Measurements from ENCODE around the gene SORCS3.

The SORCS3 gene

DNA sequence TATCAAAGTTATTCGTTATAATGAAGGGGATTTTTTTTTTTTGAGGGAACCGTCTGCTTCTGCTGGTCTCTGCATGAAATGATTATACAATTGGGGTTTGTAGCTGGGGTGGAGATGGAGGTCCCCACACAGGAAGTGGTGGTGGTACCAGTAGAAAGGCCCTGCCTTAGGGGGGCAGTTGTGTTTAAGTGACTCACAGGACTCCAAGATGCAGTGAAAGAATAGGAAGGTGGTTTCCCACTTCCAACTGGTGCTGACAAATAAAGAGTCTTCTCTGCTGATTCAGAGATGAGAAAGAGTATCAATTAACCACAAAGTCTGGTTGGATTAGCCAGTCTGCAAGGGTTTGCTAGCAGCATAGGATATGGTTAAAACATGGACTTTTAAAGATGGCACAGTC is 376.0 kb downstream of the SORCS3 start:
- in situ Hi-C loops (cut with MboI; ENCODE audit: low pct_unique_long_range_greater_than_20kb, low sequenced_read_pairs, unreplicated experiment), result no loop called here
- TF ChIP-seq, protein P1, sequence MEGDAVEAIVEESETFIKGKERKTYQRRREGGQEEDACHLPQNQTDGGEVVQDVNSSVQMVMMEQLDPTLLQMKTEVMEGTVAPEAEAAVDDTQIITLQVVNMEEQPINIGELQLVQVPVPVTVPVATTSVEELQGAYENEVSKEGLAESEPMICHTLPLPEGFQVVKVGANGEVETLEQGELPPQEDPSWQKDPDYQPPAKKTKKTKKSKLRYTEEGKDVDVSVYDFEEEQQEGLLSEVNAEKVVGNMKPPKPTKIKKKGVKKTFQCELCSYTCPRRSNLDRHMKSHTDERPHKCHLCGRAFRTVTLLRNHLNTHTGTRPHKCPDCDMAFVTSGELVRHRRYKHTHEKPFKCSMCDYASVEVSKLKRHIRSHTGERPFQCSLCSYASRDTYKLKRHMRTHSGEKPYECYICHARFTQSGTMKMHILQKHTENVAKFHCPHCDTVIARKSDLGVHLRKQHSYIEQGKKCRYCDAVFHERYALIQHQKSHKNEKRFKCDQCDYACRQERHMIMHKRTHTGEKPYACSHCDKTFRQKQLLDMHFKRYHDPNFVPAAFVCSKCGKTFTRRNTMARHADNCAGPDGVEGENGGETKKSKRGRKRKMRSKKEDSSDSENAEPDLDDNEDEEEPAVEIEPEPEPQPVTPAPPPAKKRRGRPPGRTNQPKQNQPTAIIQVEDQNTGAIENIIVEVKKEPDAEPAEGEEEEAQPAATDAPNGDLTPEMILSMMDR (IDR thresholded peaks at IDR 0.05; ENCODE audit: extremely low read depth, insufficient read depth, missing control alignments), result no peak

DNA sequence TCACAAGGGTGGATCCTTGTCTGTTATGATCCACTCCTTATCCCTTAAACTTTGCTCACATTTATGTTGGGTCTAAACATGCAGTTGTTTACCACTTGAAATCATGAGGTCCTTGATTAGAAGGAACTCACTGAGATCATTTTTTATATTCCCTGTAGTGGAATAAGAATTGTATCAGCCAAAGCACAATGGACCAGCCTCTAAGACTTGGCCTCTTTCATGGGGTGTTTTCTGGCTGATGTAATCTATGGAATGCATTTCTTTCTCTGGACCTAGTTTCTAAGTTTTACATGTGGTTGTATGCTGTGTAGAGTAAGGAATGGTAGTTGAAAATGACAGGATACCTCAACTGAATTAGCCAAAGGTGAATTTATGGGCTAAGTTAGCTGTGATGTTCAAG is 376.6 kb downstream of the SORCS3 start:
- TF ChIP-seq, protein P1 (IDR thresholded peaks at IDR 0.05; ENCODE audit: extremely low read depth, insufficient read depth, missing control alignments), result no peak
- in situ Hi-C loops (cut with MboI; ENCODE audit: low pct_unique_long_range_greater_than_20kb, low sequenced_read_pairs, unreplicated experiment), result no loop called here
- DNase-seq (ENCODE audit: low spot score), result no peak

More for the DNA sequence above, 376.0 kb downstream of the SORCS3 start:
- DNase-seq (ENCODE audit: low spot score), result no peak

DNA sequence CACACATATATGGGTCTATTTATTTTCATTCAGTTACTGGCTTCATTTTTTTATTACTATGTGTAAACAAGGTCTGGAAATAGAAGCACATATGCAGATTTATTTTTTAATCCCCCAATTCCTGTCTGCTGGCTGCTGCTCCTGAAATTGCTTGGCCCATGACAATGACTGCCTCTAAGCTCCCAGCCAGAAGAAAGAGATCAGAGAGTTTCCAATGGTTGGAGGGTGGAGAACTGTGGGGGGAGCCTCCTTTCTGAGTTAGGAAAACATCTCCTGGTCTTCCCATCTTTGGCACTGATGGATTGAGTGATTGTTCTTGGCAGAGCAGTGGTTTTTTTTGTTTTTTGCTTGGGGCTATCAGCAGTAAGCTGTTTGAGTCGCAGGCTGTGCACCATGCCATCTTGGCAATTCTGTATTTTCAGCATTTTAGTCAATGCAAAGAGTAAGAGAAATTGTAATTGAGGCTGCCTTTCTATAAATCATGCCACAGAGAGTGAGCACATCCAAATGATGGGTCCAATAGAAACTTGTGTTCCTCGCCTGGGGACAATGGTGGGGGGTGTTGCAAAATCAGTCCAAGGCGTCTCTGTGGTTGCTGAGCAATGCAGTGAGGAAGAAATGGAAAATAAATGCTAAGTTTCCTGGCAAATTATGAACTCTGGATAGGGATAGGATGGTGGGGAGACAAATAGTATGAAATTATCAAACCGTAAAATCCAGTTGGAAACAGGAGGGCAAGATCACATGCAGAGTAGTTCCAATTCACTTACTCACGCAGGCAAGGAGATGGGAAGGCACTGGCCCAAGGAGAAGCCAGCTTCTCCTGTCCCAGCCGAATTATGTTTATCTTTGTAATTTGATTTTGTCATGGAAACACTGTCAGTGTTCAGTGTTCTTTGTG is 382.4 kb downstream of the SORCS3 start:
- in situ Hi-C loops (cut with MboI; ENCODE audit: low pct_unique_long_range_greater_than_20kb, low sequenced_read_pairs, unreplicated experiment), result no loop called here

DNA sequence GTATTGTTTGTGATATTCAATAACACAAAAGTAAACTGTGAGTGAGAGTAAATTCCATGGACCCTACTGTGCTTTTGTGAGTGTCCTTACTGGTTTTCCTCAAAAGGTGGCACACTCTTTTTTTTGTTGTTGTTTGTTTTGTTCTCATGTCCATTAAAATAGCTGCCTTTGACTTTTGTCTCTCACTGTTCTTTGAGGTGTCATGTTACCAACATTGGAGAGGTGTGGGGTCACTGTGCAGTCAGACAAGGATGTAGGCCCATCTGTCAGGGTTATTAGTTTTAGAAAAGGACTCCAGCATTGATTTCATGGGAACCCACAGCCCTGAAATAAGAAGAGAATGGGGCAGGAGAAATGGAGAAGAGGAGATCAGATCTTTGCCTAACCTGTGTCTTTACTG is 383.1 kb downstream of the SORCS3 start:
- DNase-seq (ENCODE audit: low spot score), result no peak
- TF ChIP-seq, protein P1 (IDR thresholded peaks at IDR 0.05; ENCODE audit: extremely low read depth, insufficient read depth, missing control alignments), result no peak
- in situ Hi-C loops (cut with MboI; ENCODE audit: low pct_unique_long_range_greater_than_20kb, low sequenced_read_pairs, unreplicated experiment), result no loop called here

More for the DNA sequence above, 382.4 kb downstream of the SORCS3 start:
- DNase-seq (ENCODE audit: low spot score), result no peak
- TF ChIP-seq, protein P1 (IDR thresholded peaks at IDR 0.05; ENCODE audit: extremely low read depth, insufficient read depth, missing control alignments), result no peak

DNA sequence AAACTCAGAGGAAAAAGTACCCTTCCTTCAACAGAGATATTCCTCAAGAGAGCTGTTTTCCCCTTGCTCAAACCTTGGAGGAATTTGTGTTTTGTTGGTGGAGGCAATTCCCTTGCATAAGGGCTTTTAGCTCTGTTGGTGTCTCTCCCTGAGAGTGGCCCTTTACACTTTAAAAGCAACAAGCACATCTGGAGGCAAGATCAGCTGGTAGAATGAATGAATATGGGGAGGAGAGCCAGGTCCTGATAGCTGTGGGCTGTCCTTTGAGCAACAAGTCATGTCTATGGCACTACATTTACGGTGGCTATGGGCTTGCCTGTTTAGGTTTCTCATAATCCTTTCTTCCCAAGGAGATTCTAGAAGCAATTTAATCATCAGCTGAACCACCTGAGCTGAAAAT is 384.0 kb downstream of the SORCS3 start:
- no peak for DNase-seq (ENCODE audit: low spot score)
- in situ Hi-C loops (cut with MboI; ENCODE audit: low pct_unique_long_range_greater_than_20kb, low sequenced_read_pairs, unreplicated experiment), result no loop called here
- TF ChIP-seq, protein P1 (IDR thresholded peaks at IDR 0.05; ENCODE audit: extremely low read depth, insufficient read depth, missing control alignments), result no peak

DNA sequence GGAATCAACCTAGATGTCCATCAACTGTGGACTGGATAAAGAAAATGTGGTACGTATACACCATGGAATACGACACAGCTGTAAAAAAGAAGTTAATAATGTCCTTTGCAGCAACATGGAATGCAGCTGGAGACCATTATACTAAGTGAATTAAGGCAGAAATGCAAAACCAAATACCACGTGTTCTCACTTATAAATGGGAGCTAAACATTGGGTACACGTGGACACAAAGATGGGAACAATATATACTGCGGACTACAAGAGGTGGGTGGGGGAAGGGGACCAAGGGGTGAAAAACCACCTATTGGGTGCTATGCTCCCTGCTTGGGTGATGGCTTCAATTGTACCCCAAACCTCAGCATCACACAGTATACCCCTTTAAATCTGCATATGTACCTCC is 385.5 kb downstream of the SORCS3 start:
- in situ Hi-C loops (cut with MboI; ENCODE audit: low pct_unique_long_range_greater_than_20kb, low sequenced_read_pairs, unreplicated experiment), result no loop called here
- DNase-seq (ENCODE audit: low spot score), result no peak
- TF ChIP-seq, protein P1 (IDR thresholded peaks at IDR 0.05; ENCODE audit: extremely low read depth, insufficient read depth, missing control alignments), result no peak
